Upper lobe of right lung (tissue), 1 donor: ENCODE measurements around the gene SRGAP2C. TPM values are rescaled to one million over a fixed set of nuclear protein-coding genes. Genes with fewer than 3 reads are reported as not detected.
"Not testable (repeated sequence)": the region's sequence is repeated elsewhere in the genome, so short reads cannot be mapped to it uniquely, and the experiment has no call there.

ENCODE experiments used
- ATAC-seq: fragments of 200-7000 bp; cut with Tn5 transposase; one replicate; pipeline ENCODE4 v1.9.1; 2020; ENCODE audit warnings: mild to moderate bottlenecking, moderate library complexity
- DNase-seq: peaks from one replicate; pipeline ENCODE4 v3.0.0-alpha.2; 2020
- H3K27ac ChIP-seq: fragments of 200-600 bp; one replicate; pipeline ENCODE4 v1.8.0; 2022
- H3K27me3 ChIP-seq: fragments of 200-600 bp; one replicate; pipeline ENCODE4 v1.8.0; 2022; ENCODE audit warnings: mild to moderate bottlenecking
- H3K36me3 ChIP-seq: fragments of 200-600 bp; one replicate; pipeline ENCODE4 v1.8.0; 2022
- H3K4me1 ChIP-seq: fragments of 200-600 bp; one replicate; pipeline ENCODE4 v1.8.0; 2022
- H3K4me3 ChIP-seq: fragments of 200-600 bp; one replicate; pipeline ENCODE4 v1.8.0; 2022; ENCODE audit warnings: mild to moderate bottlenecking
- H3K9me3 ChIP-seq: fragments of 200-600 bp; one replicate; pipeline ENCODE4 v1.8.0; 2022
- intact Hi-C: fragments of 100-400 bp; cut with DNase I; formaldehyde crosslinking; loops from one replicate; pipeline ENCODE4 v1.11.0; 2022
- total RNA-seq: library from RNA; stranded (reverse); fragmentation: NEBNext Ultra II Directional; extraction: Animal tissue kit (Norgen Biotek cat#: 25700); gene quantifications from one replicate; pipeline ENCODE4 v1.2.1, GENCODE V29; 2021
- donor health status: DM: no; HTN: yes; CAD: no; lungs with severe emphysema.

SRGAP2C gene
- total RNA-seq, 1 donor from 2014 or later, result 36.0 TPM

DNA sequence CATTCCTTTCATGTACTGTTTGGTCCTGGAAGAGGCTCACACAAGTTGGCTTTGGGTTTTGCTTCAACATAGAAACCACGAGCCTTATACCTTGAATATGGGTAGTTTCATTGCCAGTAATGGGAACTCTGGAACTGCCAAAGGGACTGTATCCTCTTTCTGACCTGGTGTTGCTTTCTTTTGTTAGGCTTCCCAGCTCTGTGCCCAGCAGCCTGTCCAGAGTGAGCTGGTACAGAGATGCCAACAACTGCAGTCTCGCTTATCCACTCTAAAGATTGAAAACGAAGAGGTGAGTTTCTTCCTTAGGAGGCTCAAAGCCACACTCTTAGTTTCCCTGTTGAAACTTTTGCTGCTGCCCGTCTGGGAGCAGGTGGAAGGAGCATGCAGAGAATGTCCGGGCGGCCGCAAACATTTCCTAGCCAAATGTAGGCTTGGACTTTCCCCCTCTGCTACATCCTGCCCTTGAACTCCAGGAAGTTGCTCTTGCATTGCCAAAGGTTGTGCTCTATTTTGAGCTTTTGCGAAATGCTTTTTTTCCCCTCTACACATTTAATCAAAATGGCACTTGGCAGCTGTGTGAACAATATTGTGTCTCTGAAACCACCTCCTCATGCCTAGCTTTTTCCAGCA lies 201.7 kb downstream of the SRGAP2C start:
- H3K4me3 ChIP-seq, DNase-seq, H3K36me3 ChIP-seq, H3K9me3 ChIP-seq, H3K27me3 ChIP-seq, H3K4me1 ChIP-seq, intact Hi-C loops, H3K27ac ChIP-seq: not testable (repeated sequence)
- ATAC-seq, result peak; percentile 57

DNA sequence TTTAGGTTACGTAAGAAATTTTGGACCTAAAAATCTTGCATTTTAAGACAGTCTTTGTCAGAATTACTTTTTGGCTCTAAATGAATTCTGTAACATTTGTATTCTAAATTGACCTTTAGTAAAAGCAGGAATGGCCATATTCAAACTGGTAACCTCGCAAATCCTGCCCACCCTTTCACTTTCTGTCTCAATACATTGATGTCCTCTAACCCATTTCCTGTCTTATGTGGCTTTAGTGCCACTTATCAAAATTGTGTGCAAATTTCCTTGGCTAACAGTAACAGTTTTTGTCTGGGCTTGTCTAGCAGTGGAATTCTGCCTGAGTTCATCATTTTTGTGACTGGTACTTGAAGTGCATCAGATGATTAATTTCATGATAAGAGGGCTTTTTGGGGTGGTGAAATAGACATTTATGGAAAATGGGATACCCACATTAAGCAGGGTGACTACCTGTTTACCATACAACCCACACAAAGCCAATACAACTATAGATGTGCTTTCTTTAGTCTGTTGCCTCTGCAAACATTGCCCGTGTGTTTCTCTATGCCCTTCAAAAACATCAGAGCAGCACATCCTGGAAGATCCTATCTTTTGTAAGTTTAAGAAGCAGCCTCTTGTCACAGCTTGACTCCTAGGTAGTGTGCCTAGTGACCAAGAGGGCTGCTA lies 205.3 kb downstream of the SRGAP2C start:
- intact Hi-C loops, H3K9me3 ChIP-seq, H3K36me3 ChIP-seq, H3K4me1 ChIP-seq, H3K27me3 ChIP-seq, H3K4me3 ChIP-seq, ATAC-seq, DNase-seq, H3K27ac ChIP-seq: not testable (repeated sequence)

DNA sequence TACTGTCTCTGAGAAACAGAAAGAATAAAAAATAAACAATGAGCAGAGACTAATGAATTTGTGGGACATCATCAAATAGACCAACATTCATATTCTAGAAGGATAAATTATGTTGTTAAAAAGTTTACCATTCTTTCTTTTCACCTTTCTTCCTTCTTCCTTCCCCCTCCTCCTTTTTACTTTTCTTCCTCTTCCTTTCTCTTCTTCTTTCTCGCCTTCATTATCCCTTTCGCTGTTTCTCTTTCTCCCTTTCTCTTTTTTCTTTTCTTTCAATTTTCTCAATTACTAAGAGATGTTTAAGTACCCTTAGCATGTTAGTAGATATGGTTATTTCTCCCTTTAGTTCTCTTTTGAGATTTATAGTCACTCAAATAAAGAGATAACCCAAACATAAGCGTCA lies 207.4 kb downstream of the SRGAP2C start:
- intact Hi-C loops, H3K4me1 ChIP-seq, H3K9me3 ChIP-seq, H3K27ac ChIP-seq, ATAC-seq, H3K4me3 ChIP-seq, DNase-seq, H3K27me3 ChIP-seq, H3K36me3 ChIP-seq: not testable (repeated sequence)

DNA sequence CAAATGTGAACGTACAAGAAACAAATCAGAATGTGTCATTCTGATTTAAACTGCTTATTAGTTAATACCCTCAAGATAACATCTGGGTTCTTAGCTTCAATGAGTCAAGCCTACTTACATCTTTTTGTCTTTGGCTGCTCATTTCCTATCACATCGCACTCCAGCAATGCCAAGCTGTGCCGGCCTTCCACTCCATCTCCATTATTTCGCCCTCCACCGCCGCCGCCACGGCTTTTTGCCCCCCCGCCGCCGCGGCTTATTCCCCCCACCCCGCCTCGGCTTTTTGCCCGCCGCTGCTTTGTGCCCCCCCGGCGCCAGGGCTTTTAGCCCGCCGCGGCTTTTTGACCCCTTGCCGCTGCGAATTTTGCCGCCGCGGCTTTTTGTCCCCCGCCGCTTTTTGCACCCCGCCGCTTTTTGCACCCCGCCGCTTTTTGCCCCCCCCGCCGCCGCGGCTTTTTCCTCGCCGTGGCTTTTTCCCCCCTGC lies 211.0 kb downstream of the SRGAP2C start:
- H3K27me3 ChIP-seq, H3K9me3 ChIP-seq, intact Hi-C loops, H3K4me1 ChIP-seq, ATAC-seq, H3K36me3 ChIP-seq, H3K27ac ChIP-seq: not testable (repeated sequence)
- peak overlapping the region; percentile 42 for H3K4me3 ChIP-seq
- DNase-seq, result peak; percentile 52

DNA sequence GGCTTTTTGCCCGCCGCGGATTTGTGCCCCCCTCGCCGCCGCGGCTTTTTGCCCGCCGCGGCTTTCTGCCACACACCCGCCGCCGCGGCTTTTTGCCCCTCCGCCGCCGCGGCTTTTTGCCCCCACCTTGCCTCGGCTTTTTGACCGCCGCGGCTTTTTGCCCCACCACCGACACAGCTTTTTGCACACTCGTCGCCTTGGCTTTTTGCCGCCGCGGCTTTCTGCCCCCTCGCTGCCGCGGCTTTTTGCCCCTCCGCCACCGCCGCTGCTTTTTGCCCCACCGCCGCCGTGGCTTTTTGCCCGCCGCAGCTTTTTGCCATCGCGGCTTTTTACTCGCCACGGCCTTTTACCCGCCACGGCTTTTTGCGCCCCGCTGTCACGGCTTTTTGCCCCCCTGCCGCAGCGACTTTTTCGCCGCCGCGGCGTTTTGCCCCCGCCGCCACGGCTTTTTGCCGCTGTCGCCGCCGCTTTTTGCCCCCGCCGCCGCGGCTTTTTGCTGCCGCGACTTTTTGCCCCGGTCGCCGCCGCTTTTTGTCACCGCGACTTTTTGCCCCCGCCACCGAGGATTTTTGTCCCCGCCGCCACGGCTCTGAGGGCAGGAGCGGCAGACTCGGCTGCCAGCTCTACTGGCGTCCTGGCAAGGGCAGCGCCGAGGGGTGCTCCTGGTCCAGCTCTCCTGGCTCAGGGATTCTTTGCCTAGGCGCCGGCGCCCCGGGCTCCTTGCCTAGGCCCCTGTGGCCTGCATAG lies 211.7 kb downstream of the SRGAP2C start:
- H3K4me1 ChIP-seq, ATAC-seq, intact Hi-C loops, H3K9me3 ChIP-seq, H3K27me3 ChIP-seq, H3K27ac ChIP-seq, H3K36me3 ChIP-seq: not testable (repeated sequence)
- DNase-seq, result peak; percentile 68
- peak overlapping the region; percentile 42 for H3K4me3 ChIP-seq

DNA sequence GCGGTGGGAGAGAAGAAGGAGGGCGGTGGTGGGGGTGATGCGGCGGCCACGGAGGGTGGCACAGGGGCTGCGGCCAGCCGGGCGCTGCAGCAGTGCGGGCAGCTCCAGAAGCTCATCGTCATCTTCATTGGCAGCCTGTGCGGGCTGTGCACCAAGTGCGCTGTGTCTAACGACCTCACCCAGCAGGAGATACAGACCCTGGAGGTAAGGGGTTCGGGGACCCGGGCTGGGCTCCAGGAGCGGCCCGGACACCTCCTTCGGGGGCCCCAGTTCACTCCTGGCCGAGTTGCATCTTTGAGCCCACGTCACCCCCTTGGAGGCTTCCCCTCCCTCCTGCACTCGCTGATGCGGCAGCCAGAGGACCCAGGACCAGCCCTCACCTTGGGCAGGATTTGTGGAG lies 212.3 kb downstream of the SRGAP2C start:
- H3K27me3 ChIP-seq, H3K4me1 ChIP-seq, DNase-seq, H3K9me3 ChIP-seq, ATAC-seq, H3K27ac ChIP-seq, H3K36me3 ChIP-seq, intact Hi-C loops: not testable (repeated sequence)
- H3K4me3 ChIP-seq, result peak overlapping the region; percentile 42

DNA sequence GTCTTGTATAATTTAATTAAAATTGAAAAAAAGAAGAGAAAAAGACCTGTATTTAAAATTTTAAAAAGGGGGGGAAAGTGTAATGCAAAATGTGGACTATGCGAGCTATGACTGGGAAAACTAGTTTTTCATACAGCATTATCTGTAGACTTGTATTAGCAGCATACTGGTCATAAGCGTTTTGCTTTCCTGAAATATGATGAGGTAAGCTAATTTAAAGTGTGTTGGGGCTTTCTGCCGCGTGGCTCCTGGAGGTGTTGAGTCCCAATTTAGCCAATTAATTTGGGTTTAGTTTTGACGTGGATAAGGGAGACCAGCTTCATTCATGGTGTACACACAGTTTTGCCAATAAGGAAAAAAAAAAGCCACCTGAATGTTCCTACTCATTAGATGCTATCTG lies 214.4 kb downstream of the SRGAP2C start:
- H3K27ac ChIP-seq, H3K9me3 ChIP-seq, H3K4me1 ChIP-seq, H3K36me3 ChIP-seq, H3K27me3 ChIP-seq, DNase-seq, H3K4me3 ChIP-seq, intact Hi-C loops, ATAC-seq: not testable (repeated sequence)

DNA sequence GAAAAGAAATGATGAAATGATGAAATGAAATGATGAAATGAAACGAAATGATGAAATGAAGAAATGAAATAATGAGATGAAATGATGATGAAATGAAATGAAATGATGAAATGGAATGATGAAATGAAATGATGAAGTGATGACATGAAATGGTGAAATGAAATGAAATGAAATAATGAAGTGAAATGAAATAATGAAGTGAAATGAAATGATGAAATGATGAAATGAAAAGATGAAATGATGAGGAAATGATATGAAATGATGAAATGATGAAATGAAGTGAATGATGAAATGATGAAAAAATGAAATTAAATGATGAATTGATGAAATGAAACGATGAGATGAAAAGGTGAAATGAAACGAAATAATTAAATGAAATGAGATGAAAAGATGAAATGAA lies 215.3 kb downstream of the SRGAP2C start:
- H3K27ac ChIP-seq, H3K9me3 ChIP-seq, H3K4me3 ChIP-seq, DNase-seq, intact Hi-C loops, H3K4me1 ChIP-seq, H3K27me3 ChIP-seq, H3K36me3 ChIP-seq, ATAC-seq: not testable (repeated sequence)

DNA sequence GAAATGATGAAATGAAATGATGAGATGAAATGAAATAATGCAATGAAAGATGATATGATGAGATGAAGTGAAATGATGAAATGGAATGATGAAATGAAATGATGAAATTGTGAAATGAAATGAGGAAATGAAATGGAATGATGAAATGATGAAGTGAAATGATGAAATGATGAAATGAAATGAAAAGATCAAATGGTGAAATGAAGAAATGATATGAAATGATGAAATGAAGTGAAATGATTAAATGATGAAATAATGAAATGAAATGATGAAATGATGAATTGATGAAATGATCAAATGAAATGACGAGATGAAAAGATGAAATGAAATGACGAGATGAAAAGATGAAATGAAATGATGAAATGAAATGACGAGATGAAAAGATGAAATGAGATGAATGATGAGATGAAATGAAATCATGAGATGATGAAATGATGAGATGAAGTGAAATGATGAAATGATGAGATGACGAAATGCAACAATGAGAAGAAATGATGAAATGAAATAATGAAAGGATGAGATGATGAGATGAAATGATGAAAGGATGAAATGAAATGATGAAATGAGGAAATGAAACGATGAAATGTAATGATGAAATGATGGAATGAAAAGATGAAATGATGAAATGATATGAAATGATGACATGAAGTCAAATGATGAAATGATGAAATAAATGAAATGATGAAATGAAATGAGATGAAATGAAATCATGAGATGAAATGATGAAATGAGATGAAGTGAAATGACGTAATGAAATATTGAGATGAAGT lies 216.0 kb downstream of the SRGAP2C start:
- H3K9me3 ChIP-seq, DNase-seq, H3K27ac ChIP-seq, H3K4me3 ChIP-seq, H3K36me3 ChIP-seq, intact Hi-C loops, ATAC-seq, H3K4me1 ChIP-seq, H3K27me3 ChIP-seq: not testable (repeated sequence)

DNA sequence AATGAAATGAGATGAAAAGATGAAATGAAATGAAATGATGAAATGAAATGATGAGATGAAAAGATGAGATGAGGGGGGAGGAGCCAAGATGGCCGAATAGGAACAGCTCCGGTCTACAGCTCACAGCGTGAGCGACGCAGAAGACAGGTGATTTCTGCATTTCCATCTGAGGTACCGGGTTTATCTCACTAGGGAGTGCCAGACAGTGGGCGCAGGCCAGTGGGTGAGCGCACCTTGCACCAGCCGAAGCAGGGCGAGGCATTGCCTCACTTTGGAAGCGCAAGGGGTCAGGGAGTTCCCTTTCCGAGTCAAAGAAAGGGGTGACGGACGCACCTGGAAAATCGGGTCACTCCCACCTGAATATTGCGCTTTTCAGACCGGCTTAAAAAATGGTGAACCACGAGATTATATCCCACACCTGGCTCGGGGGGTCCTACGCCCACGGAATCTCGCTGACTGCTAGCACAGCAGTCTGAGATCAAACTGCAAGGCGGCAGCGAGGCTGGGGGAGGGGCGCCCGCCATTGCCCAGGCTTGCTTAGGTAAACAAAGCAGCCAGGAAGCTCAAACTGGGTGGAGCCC lies 216.7 kb downstream of the SRGAP2C start:
- H3K9me3 ChIP-seq, H3K36me3 ChIP-seq, ATAC-seq, H3K27ac ChIP-seq, intact Hi-C loops, H3K27me3 ChIP-seq, H3K4me3 ChIP-seq, H3K4me1 ChIP-seq, DNase-seq: not testable (repeated sequence)

DNA sequence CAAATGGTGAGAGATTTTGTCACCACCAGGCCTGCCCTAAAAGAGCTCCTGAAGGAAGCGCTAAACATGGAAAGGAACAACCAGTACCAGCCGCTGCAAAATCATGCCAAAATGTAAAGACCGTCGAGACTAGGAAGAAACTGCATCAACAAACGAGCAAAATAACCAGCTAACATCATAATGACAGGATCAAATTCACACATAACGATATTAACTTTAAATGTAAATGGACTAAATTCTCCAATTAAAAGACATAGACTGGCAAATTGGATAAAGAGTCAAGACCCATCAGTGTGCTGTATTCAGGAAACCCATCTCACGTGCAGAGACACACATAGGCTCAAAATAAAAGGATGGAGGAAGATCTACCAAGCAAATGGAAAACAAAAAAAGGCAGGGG lies 218.5 kb downstream of the SRGAP2C start:
- H3K27ac ChIP-seq, intact Hi-C loops, H3K36me3 ChIP-seq, H3K4me1 ChIP-seq, H3K9me3 ChIP-seq, H3K27me3 ChIP-seq, ATAC-seq, DNase-seq, H3K4me3 ChIP-seq: not testable (repeated sequence)
